KG1 (cell line): Measurements from ENCODE around the gene SNCB.

Experiments
- DNase-seq: peaks from one replicate; lab custom pipeline; 2025; lab: John Stamatoyannopoulos, UW

Gene SNCB

GRCh38 chr5:176660860-176661641 lies 30.7 kb upstream of the SNCB start:
- peak; percentile 28 for DNase-seq

GRCh38 chr5:176660530-176660859 lies 30.2 kb upstream of the SNCB start:
- DNase-seq: no peak

- DNase-seq: no peak
Measured at GRCh38 chr5:176659860-176660461, 29.6 kb upstream of the SNCB start.

GRCh38 chr5:176659512-176659839 lies 29.1 kb upstream of the SNCB start:
- no peak for DNase-seq

GRCh38 chr5:176658817-176659511 lies 28.6 kb upstream of the SNCB start:
- no peak for DNase-seq

GRCh38 chr5:176658007-176658599 lies 27.8 kb upstream of the SNCB start:
- DNase-seq: peak; percentile 17

- no peak for DNase-seq
Measured at GRCh38 chr5:176656467-176656990, 26.2 kb upstream of the SNCB start.

GRCh38 chr5:176654856-176655255 lies 24.5 kb upstream of the SNCB start:
- no peak for DNase-seq

- DNase-seq: no peak
Measured at GRCh38 chr5:176653401-176654385, 23.4 kb upstream of the SNCB start.

- no peak for DNase-seq
Measured at GRCh38 chr5:176652136-176652535, 21.8 kb upstream of the SNCB start.

GRCh38 chr5:176651472-176651980 lies 21.2 kb upstream of the SNCB start:
- DNase-seq: no peak

- no peak for DNase-seq
Measured at GRCh38 chr5:176650354-176650884, 20.1 kb upstream of the SNCB start.

GRCh38 chr5:176648474-176649194 lies 18.3 kb upstream of the SNCB start:
- DNase-seq: no peak

- DNase-seq: no peak
Measured at GRCh38 chr5:176647843-176648473, 17.6 kb upstream of the SNCB start.

- DNase-seq: peak; percentile 97
Measured at GRCh38 chr5:176647030-176647842, 16.9 kb upstream of the SNCB start, which contains the start of gene TSPAN17. TSPAN17 (plus strand) TSS chr5:176647484; CDS start chr5:176647616, 132 bp downstream.

- DNase-seq: no peak
Measured at GRCh38 chr5:176646707-176647029, 16.3 kb upstream of the SNCB start.

- DNase-seq: no peak
Measured at GRCh38 chr5:176646049-176646706, 15.8 kb upstream of the SNCB start.

GRCh38 chr5:176644878-176645670 lies 14.7 kb upstream of the SNCB start:
- DNase-seq: no peak
